AG09309 (cell line): ENCODE measurements around the gene ZNF625.

Source experiments
- DNase-seq: peaks from one replicate; pipeline ENCODE4 v3.0.0-alpha.2; 2010; ENCODE audit warnings: low read depth
- H3K4me3 ChIP-seq: 2 replicates; pipeline ENCODE4 v1.5.1; 2011; ENCODE audit warnings: mild to moderate bottlenecking, low read depth, low read length, moderate library complexity; ENCODE audit not compliant: control insufficient read depth
- TF ChIP-seq, protein P1 (sequence below): IDR thresholded peaks from 2 replicates; pipeline ENCODE4 v1.5.1; 2011; ENCODE audit warnings: mild to moderate bottlenecking, low read depth, low read length, inconsistent platforms; ENCODE audit not compliant: insufficient read depth, control insufficient read depth; ENCODE audit errors: missing control alignments

ZNF625 gene

DNA sequence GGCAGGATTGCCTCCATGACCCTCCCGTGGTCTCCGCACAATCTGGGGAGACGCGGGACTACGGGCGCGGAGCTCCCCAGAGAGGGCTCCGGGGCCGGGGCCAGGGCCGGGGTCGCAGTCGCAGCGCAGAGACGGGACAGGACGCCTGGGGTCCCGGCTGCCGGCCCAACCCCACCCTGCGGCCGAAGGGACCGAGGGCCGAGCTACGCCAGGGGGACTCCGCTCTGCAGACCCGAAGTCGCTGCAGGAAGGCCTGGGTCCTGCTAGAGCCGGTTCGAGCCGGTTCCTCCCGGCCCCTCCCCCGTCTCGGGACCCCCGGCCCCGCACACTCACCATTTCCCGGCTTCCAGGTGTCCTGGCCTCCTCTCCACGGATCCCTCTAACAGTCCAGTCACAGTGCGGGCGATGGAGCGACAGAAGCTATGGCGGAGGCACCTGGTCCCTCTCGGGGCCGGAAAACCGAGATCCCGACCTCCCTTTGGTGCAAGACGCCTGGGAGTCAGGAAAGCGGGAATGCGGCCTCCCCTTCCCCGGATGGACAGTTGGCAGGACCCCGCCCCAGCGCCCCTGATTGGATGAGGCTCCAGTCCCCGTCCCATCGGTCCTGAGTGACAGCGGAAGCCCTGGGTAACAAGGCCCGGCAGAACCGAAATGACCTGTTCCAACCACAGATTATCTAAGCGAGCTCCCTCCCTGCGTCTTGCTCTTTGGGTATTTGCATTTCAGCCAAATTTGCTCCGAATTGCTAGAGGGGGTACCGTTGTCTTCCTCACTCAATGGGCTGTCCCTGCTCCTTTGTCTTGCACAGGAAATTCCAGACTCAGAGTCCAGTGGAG is at the start of gene ZNF625:
ZNF625 (minus strand) TSS at position 512 of the 836 bp plus-strand sequence; CDS start at position 336, 176 bp downstream.
- TF ChIP-seq, protein P1, sequence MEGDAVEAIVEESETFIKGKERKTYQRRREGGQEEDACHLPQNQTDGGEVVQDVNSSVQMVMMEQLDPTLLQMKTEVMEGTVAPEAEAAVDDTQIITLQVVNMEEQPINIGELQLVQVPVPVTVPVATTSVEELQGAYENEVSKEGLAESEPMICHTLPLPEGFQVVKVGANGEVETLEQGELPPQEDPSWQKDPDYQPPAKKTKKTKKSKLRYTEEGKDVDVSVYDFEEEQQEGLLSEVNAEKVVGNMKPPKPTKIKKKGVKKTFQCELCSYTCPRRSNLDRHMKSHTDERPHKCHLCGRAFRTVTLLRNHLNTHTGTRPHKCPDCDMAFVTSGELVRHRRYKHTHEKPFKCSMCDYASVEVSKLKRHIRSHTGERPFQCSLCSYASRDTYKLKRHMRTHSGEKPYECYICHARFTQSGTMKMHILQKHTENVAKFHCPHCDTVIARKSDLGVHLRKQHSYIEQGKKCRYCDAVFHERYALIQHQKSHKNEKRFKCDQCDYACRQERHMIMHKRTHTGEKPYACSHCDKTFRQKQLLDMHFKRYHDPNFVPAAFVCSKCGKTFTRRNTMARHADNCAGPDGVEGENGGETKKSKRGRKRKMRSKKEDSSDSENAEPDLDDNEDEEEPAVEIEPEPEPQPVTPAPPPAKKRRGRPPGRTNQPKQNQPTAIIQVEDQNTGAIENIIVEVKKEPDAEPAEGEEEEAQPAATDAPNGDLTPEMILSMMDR: no peak
- H3K4me3 ChIP-seq: peak within 1 kb of the TSS; percentile 57
- peak; percentile 59 for DNase-seq

DNA sequence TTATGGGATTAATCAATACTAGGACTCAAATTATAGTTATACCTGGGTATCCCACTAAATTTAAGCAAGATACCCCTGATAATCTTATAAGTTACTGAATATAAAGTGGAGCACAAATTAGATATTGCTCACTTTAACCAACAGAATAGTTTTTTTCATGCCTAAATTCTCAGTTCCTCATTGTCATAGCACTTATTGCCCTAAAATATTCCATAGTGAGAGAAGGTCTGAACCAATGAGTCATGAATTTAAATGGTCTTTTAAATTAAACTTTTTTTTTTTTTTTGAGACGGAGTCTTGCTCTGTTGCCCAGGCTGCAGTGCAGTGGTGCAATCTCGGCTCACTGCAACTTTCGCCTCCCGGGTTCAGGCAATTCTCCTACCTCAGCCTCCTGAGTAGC is 48.8 kb upstream of the ZNF625 start:
- TF ChIP-seq, protein P1: no peak
- DNase-seq: no peak
- H3K4me3 ChIP-seq: no peak overlapping the region

- no peak for DNase-seq
- TF ChIP-seq, protein P1: peak; percentile 28
- no peak overlapping the region for H3K4me3 ChIP-seq
Measured at GRCh38 chr19:12202250-12202649, 45.7 kb upstream of the ZNF625 start.

DNA sequence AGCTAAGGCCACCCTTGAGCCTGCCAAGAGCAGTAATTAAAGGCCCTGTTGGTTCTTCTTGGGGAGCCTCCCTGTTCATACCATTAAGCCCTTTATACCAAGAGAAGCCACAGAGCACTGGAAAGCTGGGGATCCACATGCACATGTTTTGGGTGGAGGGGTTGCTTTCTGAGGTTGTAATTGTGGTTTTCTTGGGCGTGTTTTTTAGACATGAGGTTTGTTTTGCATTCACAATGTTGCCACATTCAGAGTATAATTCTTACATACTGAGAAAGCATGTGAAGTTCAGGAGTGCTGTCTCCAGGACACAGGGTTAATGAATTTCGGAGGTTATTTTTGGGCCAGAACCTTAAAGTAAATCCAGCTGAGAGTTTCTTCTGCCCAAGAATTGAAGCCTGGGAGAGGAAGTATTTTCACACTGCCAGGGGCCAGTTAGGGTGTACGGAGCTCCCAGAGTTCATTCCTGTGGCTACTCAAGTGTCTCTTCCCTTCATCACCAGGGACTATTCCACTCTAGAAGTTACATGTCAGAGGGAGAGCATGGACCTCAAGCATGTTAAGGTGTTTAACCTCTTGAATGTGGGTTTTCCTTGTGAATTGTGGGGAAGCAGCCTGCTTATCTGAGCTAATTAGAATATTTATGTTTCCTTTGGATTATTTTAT is 43.4 kb upstream of the ZNF625 start:
- TF ChIP-seq, protein P1: no peak
- H3K4me3 ChIP-seq: no peak overlapping the region
- DNase-seq: no peak

DNA sequence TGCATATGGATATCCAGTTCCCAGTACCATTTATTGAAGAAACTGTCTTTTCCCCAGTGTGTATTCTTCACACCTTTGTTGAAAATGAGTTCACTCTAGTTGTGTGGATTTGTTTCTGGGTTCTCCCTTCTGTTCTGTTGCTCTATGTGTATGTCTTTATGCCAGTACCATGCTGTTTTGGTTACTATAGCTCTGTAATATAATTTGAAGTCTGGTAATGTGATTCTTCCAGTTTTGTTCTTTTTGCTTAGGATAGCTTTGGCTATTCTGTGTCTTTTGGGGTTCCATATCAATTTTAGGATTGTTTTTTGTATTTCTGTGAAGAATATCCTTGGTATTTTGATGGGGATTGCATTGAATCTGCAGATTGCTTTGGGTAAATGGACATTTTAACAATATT is 41.6 kb upstream of the ZNF625 start:
- TF ChIP-seq, protein P1: no peak
- no peak overlapping the region for H3K4me3 ChIP-seq
- DNase-seq: no peak

DNA sequence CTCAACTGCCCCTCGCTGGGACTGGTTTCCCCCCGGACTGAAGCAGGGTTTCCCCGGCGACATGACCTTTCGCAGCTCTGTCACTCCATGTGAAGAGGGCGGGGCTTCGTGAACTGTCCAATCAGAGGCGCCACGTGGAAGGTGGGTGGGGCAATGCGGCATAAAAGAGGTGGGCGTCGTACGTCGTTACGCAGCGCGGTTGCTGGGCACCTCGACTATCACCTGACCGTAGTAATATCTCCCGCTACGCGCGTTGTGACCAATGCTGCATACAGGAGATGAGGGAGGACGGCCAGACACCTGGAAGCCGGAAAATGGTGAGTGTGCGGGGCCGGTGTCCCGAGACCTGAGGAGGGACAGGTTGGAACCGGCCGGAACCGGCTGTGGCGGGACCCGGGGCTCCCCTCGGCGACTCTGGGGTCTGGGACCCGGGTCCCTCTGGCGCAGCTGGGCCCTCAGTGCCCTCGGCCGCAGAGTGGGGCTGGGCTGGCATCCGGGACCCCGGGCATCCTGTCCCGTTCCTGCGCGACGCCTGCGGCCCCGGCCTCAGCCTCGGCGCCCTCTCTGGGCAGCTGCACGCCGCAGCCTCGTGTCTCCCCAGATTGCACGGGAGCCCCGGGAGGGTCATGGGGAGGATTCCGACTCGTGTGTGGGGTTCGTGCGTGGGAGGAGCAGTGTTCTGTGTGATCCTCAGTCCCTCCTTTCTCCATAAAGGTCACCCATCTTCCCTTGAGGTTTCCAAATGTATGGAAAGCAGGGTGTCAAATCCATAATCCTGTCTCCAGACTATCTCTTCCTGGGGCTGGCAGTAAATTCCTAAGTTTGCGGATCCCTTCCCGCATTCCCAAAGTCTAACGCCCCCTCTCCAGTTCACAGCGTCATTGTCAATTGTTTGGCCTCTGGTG is 38.5 kb upstream of the ZNF625 start:
- H3K4me3 ChIP-seq: peak overlapping the region; percentile 27
- no peak for DNase-seq
- TF ChIP-seq, protein P1: no peak
